Lung (tissue), 12 donors: ENCODE data around the gene CERS5. TPM values are rescaled to one million over a fixed set of nuclear protein-coding genes. Genes with fewer than 3 reads are reported as not detected.

Source experiments
- ATAC-seq: fragments of 200-7000 bp; cut with Tn5 transposase; one replicate; pipeline ENCODE4 v1.9.1; 2020; ENCODE audit warnings: moderate number of reproducible peaks; ENCODE audit not compliant: insufficient read depth, low FRiP score
- DNase-seq, 3 donors: peaks; one replicate each; pipeline ENCODE4 v3.0.0-alpha.2; 2013 to 2017
- H3K27ac ChIP-seq, 2 donors: one replicate each; pipeline ENCODE4 v1.5.1; 2013; ENCODE audit warnings: mild to moderate bottlenecking in 2 of 2, moderate library complexity in 2 of 2, control low read depth in 1 of 2, inconsistent platforms in 1 of 2, low read depth in 1 of 2, low read length in 1 of 2
- H3K27me3 ChIP-seq, 3 donors: one replicate each; pipeline ENCODE4 v1.5.1; 2013; ENCODE audit warnings: low read length in 2 of 3; ENCODE audit not compliant: control insufficient read depth in 3 of 3, insufficient read depth in 3 of 3
- H3K36me3 ChIP-seq, 4 donors: one replicate each; pipeline ENCODE4 v1.5.1; 2013; ENCODE audit warnings: low read length in 4 of 4, mild to moderate bottlenecking in 1 of 4, moderate library complexity in 1 of 4; ENCODE audit not compliant: control insufficient read depth in 4 of 4, insufficient read depth in 4 of 4
- H3K4me1 ChIP-seq, 5 donors: one replicate each; pipeline ENCODE4 v1.5.1; 2013; ENCODE audit warnings: low read length in 5 of 5, mild to moderate bottlenecking in 2 of 5, moderate library complexity in 1 of 5; ENCODE audit not compliant: control insufficient read depth in 5 of 5, insufficient read depth in 5 of 5
- H3K4me3 ChIP-seq: one replicate; pipeline ENCODE4 v1.5.1; 2013; ENCODE audit warnings: mild to moderate bottlenecking, control low read depth, moderate library complexity
- H3K9ac ChIP-seq, 2 donors: one replicate each; pipeline ENCODE4 v1.5.1; 2013; ENCODE audit warnings: low read length in 2 of 2, control low read depth in 1 of 2; ENCODE audit not compliant: insufficient read depth in 1 of 2
- H3K9me3 ChIP-seq, 4 donors: one replicate each; pipeline ENCODE4 v1.5.1; 2013; ENCODE audit warnings: low read length in 3 of 4, mild to moderate bottlenecking in 1 of 4, moderate library complexity in 1 of 4; ENCODE audit not compliant: control insufficient read depth in 4 of 4, insufficient read depth in 3 of 4
- WGBS, 2 donors: extraction: QIAGEN DNeasy Blood & Tissue Kit; methylation state at CpG; one replicate each; pipeline ENCODE4 v1.1.7; 2013; 5-methylcytosine and 5-hydroxymethylcytosine counted together
- polyA plus RNA-seq, 2 donors: library from polyadenylated mRNA; stranded (reverse); fragments of 200-250 nt; gene quantifications; one replicate each; pipeline ENCODE4 v1.2.1, GENCODE V29; 2013
- total RNA-seq, 2 donors: library from RNA; depleted of rRNA in 1 of 2; stranded (reverse); fragments of >200 nt in 1 of 2; gene quantifications; one replicate each; pipeline ENCODE4 v1.2.1, GENCODE V29; 2014 to 2021
- TF ChIP-seq, protein P1 (sequence below): IDR thresholded peaks from 2 replicates; pipeline ENCODE4 v1.5.1; 2012; ENCODE audit warnings: mild to moderate bottlenecking; ENCODE audit errors: control extremely low read depth, extremely low read depth
- donor health status: control.
- donor health status: control.
- donor health status: Bipolar disorder and iron deficiency.
- donor health status: healthy.
- donor health status: DM: yes; HTN: yes; CAD: no.

CERS5 gene
- total and polyA plus RNA-seq, 4 donors: 32.6 to 54.0 (median 37.8) TPM

DNA sequence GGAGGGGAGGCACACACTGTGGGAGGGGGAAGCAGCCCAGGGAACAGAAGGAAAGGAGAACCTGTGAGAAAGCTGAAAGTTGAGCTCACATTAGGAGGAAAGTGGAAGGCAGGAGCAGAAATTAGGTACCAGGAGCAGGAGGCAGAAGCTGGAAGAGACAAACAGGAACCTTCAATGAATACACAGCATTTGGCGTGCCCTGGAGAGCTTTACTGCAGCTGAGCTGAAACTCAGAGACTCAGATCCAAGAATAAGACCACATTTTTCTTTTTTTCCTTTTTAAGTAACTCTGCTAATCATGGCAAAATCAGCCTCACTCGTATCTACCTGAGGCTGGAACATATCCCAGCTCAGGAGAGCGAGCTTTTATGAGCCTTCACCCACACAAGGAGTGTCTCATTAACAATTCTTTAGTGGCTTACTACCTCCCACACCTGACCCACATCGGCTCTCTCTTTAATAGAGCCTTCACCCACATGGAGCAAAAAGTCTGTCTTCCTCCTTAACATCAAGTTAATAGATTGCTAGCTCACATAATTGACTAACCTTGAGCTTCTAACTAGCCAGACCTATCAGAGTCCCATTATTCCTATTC, 18.2 kb upstream of the CERS5 start:
- Histone ChIP-seq H3K27me3 (no peaks in the 10 kb centered on the region), H3K4me1 (peaks cover 0 to 6% (median 0%) of the 10 kb centered on the region in 5 donors), H3K36me3 (peaks cover 0 to 14% (median 5%) of the 10 kb centered on the region in 4 donors), H3K4me3 (no peak overlapping the region), H3K27ac (no peak overlapping the region), H3K9ac (no peak overlapping the region), H3K9me3 (no peaks in the 10 kb centered on the region)
- WGBS, 2 donors: 60 to 82% methylated on average over 4 of the region's 4 CpGs
- ATAC-seq (no peak), DNase-seq (no peak)
- TF ChIP-seq, protein P1, sequence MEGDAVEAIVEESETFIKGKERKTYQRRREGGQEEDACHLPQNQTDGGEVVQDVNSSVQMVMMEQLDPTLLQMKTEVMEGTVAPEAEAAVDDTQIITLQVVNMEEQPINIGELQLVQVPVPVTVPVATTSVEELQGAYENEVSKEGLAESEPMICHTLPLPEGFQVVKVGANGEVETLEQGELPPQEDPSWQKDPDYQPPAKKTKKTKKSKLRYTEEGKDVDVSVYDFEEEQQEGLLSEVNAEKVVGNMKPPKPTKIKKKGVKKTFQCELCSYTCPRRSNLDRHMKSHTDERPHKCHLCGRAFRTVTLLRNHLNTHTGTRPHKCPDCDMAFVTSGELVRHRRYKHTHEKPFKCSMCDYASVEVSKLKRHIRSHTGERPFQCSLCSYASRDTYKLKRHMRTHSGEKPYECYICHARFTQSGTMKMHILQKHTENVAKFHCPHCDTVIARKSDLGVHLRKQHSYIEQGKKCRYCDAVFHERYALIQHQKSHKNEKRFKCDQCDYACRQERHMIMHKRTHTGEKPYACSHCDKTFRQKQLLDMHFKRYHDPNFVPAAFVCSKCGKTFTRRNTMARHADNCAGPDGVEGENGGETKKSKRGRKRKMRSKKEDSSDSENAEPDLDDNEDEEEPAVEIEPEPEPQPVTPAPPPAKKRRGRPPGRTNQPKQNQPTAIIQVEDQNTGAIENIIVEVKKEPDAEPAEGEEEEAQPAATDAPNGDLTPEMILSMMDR: no peak

- Histone ChIP-seq H3K4me3 (no peak overlapping the region), H3K9me3 (no peaks in the 10 kb centered on the region), H3K27me3 (no peaks in the 10 kb centered on the region), H3K4me1 (peaks cover 0 to 6% (median 0%) of the 10 kb centered on the region in 5 donors), H3K9ac (no peak overlapping the region), H3K36me3 (peaks cover 0 to 14% (median 6%) of the 10 kb centered on the region in 4 donors), H3K27ac (no peak overlapping the region)
- DNase-seq: no peak
- WGBS, 2 donors: 89 to 90% methylated on average over 5 of the region's 5 CpGs
- TF ChIP-seq, protein P1: no peak
- no peak for ATAC-seq
Observed at GRCh38 chr12:50184261-50184660, 17.1 kb upstream of the CERS5 start.

DNA sequence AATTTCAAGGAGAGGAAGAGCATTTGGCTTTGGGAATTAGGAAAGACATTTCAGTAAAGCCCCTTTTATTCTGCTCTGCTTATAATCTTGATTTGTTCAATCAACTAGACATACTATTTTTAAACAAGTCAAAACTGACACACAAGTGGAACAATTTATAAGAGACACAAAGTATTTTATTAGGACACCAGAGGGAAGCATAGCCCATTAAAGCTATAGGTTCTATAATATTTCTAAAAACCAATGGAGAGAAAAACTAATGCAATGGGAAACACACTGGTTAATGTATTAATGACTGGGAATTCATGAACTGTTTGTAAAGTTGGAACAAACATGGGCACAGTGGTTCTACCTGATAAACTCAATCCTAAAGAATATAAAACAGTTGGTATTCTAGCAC, 15.3 kb upstream of the CERS5 start:
- TF ChIP-seq, protein P1: no peak
- Histone ChIP-seq H3K27ac (no peak overlapping the region), H3K36me3 (peaks cover 0 to 18% (median 9%) of the 10 kb centered on the region in 4 donors), H3K4me3 (no peak overlapping the region), H3K9me3 (no peaks in the 10 kb centered on the region), H3K9ac (no peak overlapping the region), H3K27me3 (no peaks in the 10 kb centered on the region), H3K4me1 (peaks cover 0 to 3% (median 0%) of the 10 kb centered on the region in 5 donors)
- DNase-seq: peak in 1 of 3 donors; percentile 15
- no peak for ATAC-seq

- WGBS, 2 donors: 93 to 95% methylated on average over 4 of the region's 4 CpGs
- H3K36me3 ChIP-seq: peaks cover 0 to 23% (median 12%) of the 10 kb centered on the region in 4 donors
- ATAC-seq: no peak
Observed at GRCh38 chr12:50181691-50182090, 14.5 kb upstream of the CERS5 start.

More at GRCh38 chr12:50181691-50182090, 14.5 kb upstream of the CERS5 start:
- TF ChIP-seq, protein P1: no peak
- Histone ChIP-seq H3K9ac (no peak overlapping the region), H3K4me3 (no peak overlapping the region), H3K27me3 (no peaks in the 10 kb centered on the region), H3K4me1 (peaks cover 0 to 3% (median 0%) of the 10 kb centered on the region in 5 donors), H3K27ac (no peak overlapping the region), H3K9me3 (no peaks in the 10 kb centered on the region)
- no peak for DNase-seq
